Epidermal melanocyte (primary cell): ENCODE data around the gene RSPH10B.
"Not testable (repeated sequence)": the region's sequence is repeated elsewhere in the genome, so short reads cannot be mapped to it uniquely, and the experiment has no call there.

Experiments
- DNase-seq: peaks from one replicate; pipeline ENCODE4 v3.0.0; 2011; ENCODE audit warnings: low spot score; ENCODE audit not compliant: insufficient read length

The RSPH10B gene

DNA sequence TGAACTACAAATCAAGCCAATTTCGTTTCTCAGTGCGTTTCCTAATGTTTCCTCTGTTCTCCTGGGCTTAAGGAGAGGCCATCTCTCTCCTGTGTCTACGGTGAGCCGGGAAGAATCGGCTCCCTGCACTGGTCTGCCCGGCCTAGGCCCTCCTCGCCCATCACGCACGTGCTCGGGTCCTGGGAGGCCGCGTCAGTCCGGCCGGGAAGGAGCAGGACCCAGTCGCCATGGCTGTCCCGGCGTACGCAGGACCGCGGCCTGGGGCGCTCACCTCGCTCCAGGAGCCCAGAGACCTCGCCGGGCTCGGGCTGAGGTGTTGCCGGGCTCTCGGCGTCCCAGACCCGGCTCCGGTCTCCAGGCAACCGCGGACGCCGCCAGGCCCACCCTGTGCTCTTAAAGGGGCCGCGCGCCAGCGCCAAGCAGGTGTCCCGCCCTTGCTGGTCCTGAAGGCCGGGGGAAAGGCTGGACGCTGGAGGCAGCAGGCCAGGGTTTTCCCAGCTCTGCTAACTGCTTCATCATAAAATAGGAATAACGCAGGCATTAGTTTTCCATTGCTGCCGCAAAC lies at the start of gene RSPH10B:
TSS of gene RSPH10B (minus strand) at position 343 of the 565 bp plus-strand sequence. CDS start 3,573 bp downstream, outside the sequence.
- DNase-seq, result not testable (repeated sequence)

DNA sequence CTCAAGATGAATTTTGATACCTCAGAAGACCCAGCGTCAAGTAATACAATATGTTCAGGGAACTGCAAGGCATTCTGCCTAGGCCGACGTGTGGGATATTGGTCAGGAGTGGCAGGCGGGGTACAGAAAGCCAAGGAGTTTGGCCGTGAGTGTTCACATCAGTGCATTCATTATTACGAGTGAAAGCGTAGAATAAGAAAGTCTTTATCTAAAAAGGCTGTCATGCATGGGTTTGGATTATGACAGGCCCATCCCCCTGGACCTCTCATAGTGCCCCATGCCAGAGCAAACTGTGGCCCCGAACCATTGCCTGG lies 46.1 kb upstream of the RSPH10B start:
- no peak for DNase-seq

DNA sequence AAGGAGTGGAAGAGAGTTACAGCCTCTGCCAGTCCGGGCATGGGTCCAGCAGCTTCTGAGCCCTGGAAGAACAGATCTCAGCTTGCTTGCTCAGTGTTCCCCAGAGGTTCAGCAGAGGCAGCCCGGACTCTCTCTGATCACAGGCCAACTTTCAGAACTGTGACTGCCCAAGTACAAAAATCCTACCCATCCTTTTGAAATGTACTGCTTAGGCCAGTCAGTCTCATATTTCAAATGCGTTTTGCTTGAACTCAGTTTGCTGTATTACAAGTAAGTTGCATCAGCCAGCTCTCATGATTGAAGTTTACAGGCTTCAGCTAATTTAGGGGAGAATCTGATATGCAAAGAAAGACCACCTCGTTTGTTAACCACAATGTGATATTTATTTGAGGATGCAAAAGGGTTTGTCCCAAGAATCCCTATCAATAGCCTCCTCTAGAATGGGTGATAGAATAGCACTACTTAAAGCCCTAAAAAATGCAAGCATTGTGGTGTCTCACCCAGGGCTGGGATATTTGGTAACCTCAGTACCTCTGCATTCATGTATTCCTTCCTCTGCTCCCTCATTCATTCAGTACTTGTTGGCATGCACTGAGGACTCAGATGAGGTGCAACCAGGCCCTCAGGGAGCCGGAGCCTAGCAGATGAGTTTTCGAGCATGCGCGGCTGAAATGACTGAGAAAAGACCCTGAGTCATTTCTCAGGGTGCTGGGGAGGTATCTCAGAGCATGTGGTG lies 45.6 kb upstream of the RSPH10B start:
- DNase-seq, result peak; percentile 46

DNA sequence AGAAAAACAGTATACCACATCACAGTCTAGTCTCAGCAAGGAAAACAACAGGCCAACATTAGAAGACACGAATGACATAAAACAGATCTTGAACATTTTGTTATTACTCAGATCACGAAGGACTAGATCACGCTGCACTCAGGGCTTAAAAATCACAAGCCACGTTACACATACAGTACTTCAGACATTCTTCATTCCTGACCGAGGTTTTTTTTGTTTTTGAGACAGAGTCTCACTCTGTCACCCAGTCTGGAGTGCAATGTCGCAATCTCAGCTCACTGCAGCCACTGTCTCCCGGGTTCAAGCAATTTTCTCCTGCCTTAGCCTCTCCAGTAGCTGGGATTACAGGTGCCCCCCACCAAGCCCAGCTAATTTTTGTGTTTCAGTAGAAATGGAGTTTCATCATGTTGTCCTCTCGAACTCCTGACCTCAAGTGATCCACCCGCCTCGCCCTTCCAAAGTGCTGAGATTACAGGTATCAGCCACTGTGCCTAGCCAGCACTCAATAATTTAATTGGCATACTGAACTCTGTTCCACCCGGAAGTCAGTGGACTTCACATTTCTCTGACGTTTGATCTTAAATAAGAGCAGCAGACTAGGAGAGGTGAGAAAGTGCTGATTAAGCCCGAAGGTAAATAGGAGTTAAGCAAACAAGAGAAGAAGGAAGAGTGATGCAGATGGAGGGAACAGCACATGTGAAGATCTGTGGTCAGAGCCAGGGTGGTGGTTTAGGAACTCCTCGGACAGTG lies 42.0 kb upstream of the RSPH10B start:
- DNase-seq, result no peak

DNA sequence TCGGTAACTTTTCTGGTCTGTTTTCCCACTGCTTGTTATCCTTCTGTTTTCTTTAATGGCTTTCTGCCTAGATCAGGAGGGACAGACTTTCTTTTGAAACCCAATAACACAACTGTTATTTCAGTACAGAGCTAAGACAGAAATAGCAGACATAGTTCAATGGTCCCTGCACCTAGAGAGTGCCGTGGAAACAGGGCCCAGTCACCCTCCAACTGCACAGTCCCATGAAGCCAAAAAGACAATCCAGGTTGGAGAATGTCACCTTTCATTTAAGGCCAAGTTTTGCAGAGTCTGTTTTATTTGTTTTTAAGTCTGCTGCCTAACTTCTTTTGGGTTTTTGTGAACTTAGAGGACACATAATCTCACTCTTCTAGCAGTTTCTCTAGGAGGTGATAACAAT lies 41.1 kb upstream of the RSPH10B start:
- no peak for DNase-seq

DNA sequence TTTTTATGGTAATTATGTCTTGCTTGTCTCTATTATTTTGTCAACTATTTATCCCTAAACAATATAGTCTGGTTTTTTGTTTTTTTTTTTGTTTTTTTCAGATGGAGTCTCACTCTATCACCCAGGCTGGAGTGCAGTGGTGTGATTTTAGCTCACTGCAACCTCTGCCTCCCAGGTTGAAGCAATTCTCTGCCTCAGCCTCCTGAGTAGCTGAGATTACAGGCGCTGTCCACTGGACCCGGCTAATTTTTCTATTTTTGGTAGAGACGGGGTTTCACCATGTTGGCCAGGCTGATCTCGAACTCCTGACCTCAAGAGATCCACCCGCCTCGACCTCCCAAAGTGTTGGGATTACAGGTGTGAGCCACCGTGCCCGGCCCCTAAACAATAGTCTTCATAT lies 39.9 kb upstream of the RSPH10B start:
- not testable (repeated sequence) for DNase-seq

DNA sequence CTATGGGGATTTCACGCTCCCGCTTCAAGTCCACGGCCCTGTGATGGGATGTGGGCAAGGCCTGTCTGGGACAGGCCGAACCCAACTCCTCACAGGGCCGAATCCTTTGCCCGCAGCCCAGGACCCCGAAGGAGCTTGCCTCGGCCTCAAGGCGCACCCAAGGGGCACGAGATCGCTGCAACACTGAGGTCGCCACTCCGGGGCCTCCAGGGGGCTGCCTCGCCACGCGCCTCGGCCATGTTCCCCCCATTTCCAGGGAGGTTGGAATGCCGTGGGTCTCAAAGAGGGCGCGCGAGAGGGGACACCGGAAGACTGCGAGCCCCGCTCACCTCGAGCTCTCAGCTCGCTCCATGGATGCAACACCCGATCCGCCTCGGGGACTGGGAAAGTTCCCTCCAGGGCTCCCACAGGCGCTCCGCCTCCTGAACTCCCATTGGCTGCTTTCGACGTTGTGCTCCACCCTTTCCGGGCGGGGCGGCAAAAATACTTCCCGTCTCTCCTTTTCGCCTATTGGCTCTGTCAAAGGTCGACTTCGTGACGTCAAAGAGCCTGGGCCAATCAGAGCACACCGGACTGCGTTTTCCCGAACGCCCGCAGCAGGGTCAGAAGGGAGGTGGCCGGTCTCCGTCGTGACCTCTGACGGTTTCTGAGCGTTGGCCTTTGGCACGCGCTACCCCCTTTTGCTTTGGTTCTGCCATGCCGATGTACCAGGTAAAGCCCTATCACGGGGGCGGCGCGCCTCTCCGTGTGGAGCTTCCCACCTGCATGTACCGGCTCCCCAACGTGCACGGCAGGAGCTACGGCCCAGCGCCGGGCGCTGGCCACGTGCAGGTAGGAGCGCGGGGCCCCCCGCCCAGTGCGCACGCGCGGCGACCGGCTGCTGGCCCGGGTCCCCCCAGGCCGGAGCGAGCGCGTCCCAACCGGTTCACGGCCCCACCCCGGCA lies 38.5 kb upstream of the RSPH10B start, which contains the start of the genes AIMP2 and PMS2:
TSS of gene AIMP2 (plus strand) at position 605 of the 944 bp plus-strand sequence. CDS start at position 697, 92 bp downstream.
TSS of gene PMS2 (minus strand) at position 382 of the 944 bp plus-strand sequence. CDS start at position 352, 30 bp downstream.
- peak; percentile 92 for DNase-seq

DNA sequence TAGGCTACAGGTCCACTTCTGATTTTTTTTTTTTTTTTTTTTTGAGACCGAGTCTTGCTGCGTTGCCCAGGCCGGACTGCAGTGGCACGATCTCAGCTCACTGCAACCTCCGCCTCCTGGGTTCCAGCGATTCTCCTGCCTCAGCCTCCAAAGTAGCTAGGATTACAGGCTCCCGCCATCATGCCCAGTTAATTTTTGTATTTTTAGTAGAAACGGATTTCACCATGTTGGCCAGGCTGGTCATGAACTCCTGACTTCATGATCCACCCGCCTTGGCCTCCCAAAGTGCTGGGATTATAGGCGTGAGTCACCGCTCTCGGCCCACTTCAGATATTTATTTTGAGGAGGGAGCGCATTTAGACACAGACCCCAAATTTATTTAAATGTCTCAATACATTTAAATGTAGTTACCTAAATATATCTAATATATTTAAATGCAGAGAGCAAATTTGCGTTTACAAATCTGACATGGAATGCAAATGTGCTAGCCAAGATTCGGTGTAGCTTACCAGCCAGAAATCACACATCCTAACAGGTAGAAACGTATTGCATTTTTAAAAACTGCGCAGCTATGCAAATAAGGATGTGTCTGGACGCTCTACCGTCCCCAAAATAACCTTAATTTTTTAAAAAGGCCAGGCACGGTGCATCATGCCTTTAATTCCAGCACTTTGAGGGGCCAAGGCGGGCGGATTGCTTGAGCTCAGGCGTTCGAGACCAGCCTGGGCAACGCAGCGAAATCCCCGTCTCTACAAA lies 37.5 kb upstream of the RSPH10B start:
- not testable (repeated sequence) for DNase-seq

DNA sequence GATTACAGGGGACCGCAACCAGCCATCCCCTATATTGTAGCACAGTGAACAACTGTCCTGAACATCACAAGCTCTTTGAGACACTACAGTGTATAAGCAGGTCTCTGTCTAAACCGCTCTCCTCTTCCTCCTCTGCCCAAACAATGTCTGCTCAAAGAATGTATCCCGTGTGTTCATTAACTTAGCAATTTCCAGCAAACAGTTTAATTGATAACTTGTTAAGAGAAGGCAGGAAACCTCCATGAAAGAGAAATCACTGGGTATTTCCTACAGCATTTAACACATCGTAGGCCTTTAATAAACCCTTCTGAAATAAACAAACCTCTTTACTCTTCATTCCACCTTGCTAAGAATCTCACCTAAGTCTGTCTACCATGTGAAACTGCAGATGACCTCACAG lies 36.9 kb upstream of the RSPH10B start:
- no peak for DNase-seq

DNA sequence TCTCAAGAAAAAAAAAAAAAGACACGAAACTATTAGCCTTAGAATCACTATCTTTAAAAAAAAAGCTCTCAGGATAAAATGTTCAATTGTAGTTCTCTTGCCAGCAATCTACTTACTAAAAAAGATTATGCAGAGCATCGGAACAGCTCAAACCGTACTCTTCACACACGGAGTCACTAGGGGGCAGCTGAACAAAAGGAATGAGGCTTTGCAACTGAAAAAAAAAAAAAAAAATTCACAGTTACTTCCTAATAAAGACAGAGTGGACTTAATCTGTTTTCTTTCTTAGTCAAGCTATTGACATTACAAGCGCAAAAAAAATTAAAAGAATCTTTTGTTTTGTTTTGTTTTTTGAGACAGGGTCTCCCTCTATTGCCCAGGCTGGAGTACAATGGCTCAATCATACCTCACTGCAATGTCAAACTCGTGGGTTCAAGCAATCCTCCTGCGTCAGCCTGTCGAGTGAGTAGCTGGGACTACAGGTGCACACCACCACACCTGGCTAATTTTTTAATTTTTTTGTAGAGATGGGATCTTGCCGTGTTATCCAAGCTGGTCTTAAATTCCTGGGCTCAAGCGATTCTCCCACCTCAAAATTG lies 26.8 kb upstream of the RSPH10B start:
- peak; percentile 34 for DNase-seq

DNA sequence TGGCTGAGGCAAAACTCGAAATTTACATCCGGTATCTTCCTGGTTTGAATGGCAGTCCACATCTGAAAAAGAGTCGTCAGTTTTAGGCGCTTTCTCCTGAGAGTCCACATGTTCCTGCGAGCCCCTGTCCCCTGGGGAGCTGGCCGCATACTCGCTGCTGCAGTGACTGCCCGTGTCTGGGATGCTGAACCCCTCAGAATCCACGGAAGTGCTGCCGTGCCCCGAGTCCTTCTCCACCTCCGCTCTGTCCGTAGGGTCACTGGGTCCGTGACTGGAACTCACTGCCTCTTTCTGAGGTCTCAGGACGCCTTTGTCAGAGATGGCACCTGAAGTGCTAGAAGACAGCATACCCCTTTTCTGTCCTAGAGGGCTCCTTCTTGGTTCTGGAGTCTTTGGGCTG lies 16.6 kb upstream of the RSPH10B start:
- DNase-seq, result not testable (repeated sequence)

DNA sequence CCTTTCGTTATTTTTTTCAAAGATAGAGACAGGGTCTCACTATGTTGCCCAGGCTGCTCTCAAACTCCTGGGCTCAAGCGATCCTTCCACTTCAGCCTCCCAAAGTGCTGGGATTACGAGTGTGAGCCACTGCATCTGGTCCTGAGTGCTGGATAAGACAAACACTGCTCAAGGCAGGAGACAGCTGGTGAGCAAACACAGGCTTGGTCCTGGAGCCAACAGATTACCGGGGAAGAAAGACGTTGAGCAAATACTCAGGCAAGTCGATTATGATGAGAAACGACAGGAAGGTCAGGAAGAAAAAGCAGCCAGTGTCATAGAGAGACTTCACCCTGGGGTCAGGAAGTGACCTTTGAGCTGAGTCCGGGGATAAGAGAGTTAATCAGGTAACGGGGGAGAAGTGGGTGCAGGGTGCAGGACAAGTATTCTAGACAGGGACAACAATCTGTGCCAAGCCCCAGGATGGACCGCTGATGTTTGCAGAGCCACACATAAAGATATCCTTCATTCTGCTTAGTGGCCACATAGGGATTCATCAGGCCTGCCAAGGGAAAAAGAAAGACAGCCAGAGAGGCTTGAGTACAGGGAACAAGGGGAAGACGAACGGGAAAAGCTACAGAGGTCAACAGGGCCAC lies 9.3 kb upstream of the RSPH10B start:
- not testable (repeated sequence) for DNase-seq

DNA sequence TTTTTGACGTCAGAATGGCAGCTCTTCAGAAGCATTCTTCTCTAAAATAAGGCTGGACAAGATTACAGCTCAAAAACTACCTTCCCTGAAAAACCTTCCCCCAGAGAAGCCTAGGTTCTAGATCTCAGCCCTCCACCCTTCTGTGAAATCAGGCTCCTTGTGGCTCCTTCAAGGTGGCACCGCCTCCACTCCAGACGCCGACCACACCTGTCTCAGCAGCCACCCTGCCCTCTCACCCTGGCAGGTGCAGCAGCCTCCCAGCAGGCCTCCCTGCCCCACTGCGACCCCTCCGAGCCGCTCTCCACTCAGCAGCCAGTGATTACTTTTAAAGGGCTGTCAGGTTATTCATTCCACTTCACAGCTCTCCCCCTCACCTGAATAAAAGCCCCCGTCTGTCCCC lies 3.1 kb upstream of the RSPH10B start:
- not testable (repeated sequence) for DNase-seq

DNA sequence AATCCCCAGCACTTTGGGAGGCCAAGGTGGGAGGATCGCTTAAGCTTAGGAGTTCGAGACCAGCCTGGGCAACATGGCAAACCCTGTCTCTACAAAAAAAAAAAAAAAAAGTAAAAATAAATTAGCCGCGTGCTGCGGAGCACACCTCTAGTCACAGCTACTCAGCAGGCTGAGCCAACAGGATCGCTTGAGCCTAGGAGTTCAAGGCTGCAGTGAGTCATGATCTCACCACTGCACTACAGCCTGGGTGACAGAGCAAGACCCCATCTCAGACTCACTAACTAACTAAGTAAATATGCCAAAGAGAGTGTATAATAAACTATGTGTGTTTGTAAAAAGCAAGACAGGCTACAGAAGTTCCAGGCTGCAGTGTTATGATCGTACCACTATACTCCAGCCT lies 6.7 kb downstream of the RSPH10B start:
- not testable (repeated sequence) for DNase-seq

DNA sequence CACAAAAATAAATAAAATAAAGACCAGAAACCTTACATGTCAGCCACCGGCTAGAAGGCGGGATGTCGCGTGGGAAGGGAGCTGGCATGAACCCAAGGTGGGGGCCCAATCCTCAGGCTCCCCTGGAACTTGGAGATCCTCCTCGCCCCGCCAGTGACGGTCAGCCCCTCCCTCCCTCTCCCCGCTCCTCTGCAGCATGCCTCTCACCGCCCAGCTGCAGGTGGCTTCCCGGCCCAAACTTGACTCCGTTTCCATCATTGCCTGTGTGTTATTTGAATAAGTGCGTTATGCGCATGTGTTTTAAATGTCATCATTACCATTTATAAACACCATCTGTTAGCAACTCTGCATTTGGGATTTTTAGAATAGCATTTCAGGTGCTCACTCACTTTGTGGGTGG lies 7.3 kb downstream of the RSPH10B start:
- DNase-seq, result not testable (repeated sequence)

DNA sequence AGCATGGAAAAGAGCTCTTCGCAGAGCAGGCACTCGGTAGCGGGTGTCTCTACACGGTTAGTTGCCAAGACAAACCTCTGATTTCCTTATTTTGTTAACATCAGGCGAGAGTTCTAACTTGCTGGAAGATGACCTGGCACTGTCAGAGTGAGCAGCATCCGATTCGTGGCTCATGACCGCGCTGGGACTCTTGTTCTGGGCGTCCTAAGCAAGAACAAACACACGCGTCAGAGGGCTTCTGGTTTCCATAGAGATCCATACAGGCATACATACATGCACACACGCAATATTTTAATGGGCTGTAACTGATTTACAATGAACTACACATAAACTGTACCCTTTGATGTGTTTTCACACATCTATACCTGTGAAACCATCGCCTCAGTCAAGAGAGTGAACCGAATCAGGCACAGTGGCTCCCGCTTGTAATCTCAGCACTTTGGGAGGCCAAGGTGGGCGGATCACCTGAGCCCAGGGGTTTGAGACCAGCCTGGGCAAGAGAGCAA lies 35.5 kb downstream of the RSPH10B start:
- DNase-seq, result not testable (repeated sequence)

DNA sequence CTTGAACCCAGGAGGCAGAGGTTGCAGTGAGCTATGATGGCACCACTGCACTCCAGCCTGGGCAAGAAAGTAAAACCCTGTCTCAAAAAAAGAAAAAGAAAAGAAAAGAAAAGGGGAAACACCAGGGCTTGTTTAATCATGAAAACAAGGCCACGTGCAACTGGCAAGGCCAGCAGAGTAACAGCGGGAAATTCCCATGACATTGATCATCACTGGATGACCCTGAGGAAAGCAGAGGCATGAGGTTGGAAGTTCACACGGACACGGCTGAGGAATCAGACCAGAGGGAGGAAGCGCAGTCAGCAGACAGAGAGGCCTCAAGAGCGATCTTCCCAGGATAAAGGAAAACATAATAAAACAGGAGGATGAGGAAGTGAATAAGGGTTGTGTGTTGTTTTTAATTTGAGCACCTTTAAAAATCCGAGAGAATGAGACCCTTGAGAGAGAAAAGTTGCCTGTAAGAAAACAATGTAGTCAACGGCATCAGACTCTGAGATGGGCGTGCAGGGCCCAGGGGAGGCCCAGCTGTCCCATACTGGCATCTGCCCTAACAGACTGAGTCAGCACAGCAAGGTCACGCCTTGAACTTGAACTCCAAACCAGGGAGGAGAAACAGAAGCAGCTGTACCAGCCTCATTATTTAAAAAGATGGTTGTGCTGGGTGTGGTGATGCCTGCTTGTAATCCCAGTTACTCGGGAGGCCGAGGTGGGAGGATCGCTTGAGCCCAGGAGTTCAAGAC lies 38.4 kb downstream of the RSPH10B start:
- not testable (repeated sequence) for DNase-seq

DNA sequence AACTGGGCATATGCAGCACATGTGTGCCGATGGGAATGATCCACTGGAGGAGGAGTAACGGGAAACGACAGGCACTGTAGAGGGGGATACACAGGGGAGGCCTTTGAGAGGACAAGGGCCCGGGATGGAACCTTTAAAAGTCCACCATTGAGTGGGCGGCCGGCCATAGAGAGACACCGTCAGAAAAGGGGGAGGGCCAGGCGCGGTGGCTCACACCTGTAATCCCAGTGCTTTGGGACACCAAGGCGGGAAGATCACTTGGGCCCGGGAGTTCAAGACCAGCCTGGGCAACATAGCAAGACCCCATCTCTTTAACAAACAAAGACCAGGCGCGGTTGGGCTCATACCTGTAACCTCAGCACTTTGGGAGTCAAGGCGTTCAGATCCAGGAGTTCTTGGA lies 39.2 kb downstream of the RSPH10B start:
- not testable (repeated sequence) for DNase-seq

DNA sequence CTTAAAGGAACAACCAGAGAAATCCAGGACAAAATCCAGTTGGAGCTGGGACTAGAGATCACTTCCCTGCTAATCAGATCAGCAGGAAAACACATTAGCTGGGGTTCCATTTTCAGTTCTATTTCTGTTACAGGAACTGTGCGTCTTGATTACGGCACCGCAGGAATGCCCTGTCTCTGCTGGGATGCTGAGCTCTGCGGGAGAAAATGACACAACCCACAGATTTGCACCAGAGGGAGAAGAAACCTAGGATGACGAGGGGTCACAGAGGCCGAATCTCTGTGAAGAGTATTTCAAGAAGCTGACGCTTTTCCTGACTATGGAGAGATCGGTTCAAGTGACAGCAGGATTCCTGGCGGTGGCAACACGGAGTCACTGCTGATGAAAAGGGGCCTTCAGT lies 40.2 kb downstream of the RSPH10B start:
- DNase-seq, result not testable (repeated sequence)
